BLaER1 treated with 17β-estradiol and CSF1 and Interleukin-3, amounts not matched to agents 10 nM and 100 nM (cell line): ENCODE measurements around the gene D2HGDH.
"Not testable (repeated sequence)": the region's sequence is repeated elsewhere in the genome, so short reads cannot be mapped to it uniquely, and the experiment has no call there.

Experiments
- H3K27ac ChIP-seq, 11 experiments: shearing (Covaris generic); formaldehyde crosslinking; 2 replicates each; pipeline ENCODE4 v1.8.1; 2022
- H3K27me3 ChIP-seq, 11 experiments: shearing (Covaris generic); formaldehyde crosslinking; 2 replicates each; pipeline ENCODE4 v1.8.1; 2022
- H3K36me3 ChIP-seq, 11 experiments: shearing (Covaris generic); formaldehyde crosslinking; 2 replicates each; pipeline ENCODE4 v1.8.1; 2022
- H3K4me1 ChIP-seq, 10 experiments: shearing (Covaris generic); formaldehyde crosslinking; 2 replicates each; pipeline ENCODE4 v1.8.1; 2022
- H3K4me2 ChIP-seq, 11 experiments: shearing (Covaris generic); formaldehyde crosslinking; 2 replicates each; pipeline ENCODE4 v1.8.1; 2022
- H3K4me3 ChIP-seq, 10 experiments: shearing (Covaris generic); formaldehyde crosslinking; 2 replicates each; pipeline ENCODE4 v1.8.1; 2022
- H3K9ac ChIP-seq, 11 experiments: shearing (Covaris generic); formaldehyde crosslinking; 2 replicates each; pipeline ENCODE4 v1.8.1; 2022
- H3K9me3 ChIP-seq, 11 experiments: shearing (Covaris generic); formaldehyde crosslinking; replicated peaks in 1 of 11; 2 replicates each; pipeline ENCODE4 v1.8.1; 2022
- H4K20me1 ChIP-seq, 11 experiments: shearing (Covaris generic); formaldehyde crosslinking; 2 replicates each; pipeline ENCODE4 v1.8.1; 2022
- Cebpa-rat ChIP-seq, 11 experiments: shearing (Covaris generic); IDR thresholded peaks; 2 replicates each; pipeline ENCODE4 v1.8.1; 2022

D2HGDH gene

GRCh38 chr2:241774419-241775222 is 40.2 kb downstream of the D2HGDH start:
- Histone ChIP-seq H4K20me1 (no peaks in the 10 kb centered on the region), H3K27me3 (peaks cover 0 to 11% (median 0%) of the 10 kb centered on the region in 11 experiments; a peak in 2 of 22 replicates), H3K9ac (peak overlapping the region in 10 of 11 experiments; percentile 23 to 80 (median 52); a peak in 18 of 22 replicates), H3K4me1 (peaks cover 63 to 87% (median 82%) of the 10 kb centered on the region in 10 experiments), H3K9me3 (peaks cover 0 to 7% (median under 1%) of the 10 kb centered on the region in 11 experiments; a peak in 5 of 22 replicates), H3K4me3 (no peak overlapping the region), H3K36me3 (no peaks in the 10 kb centered on the region), H3K4me2 (peak overlapping the region; percentile 36 to 94 (median 88)), H3K27ac (peak overlapping the region in 9 of 11 experiments; percentile 20 to 91 (median 85); a peak in 17 of 22 replicates)
- TF ChIP-seq Cebpa-rat (IDR thresholded peaks at IDR 0.05) = no peak

GRCh38 chr2:241775223-241776177 is 41.1 kb downstream of the D2HGDH start:
- no peak for TF ChIP-seq Cebpa-rat (IDR thresholded peaks at IDR 0.05)
- Histone ChIP-seq H3K36me3 (peaks cover 0 to under 1% (median 0%) of the 10 kb centered on the region in 11 experiments; a peak in 2 of 22 replicates), H3K4me3 (no peak overlapping the region), H3K9me3 (peaks cover 4 to 16% (median 9%) of the 10 kb centered on the region in 11 experiments), H3K4me1 (peaks cover 55 to 78% (median 73%) of the 10 kb centered on the region in 10 experiments), H3K9ac (peak overlapping the region in 4 of 11 experiments; percentile 8 to 77 (median 32); a peak in 1 of 22 replicates), H3K27ac (peak overlapping the region in 7 of 11 experiments; percentile 16 to 91 (median 69); a peak in 8 of 22 replicates), H4K20me1 (no peaks in the 10 kb centered on the region), H3K4me2 (peak overlapping the region; percentile 24 to 94 (median 88)), H3K27me3 (peaks cover 0 to 11% (median 0%) of the 10 kb centered on the region in 11 experiments; a peak in 2 of 22 replicates)

DNA sequence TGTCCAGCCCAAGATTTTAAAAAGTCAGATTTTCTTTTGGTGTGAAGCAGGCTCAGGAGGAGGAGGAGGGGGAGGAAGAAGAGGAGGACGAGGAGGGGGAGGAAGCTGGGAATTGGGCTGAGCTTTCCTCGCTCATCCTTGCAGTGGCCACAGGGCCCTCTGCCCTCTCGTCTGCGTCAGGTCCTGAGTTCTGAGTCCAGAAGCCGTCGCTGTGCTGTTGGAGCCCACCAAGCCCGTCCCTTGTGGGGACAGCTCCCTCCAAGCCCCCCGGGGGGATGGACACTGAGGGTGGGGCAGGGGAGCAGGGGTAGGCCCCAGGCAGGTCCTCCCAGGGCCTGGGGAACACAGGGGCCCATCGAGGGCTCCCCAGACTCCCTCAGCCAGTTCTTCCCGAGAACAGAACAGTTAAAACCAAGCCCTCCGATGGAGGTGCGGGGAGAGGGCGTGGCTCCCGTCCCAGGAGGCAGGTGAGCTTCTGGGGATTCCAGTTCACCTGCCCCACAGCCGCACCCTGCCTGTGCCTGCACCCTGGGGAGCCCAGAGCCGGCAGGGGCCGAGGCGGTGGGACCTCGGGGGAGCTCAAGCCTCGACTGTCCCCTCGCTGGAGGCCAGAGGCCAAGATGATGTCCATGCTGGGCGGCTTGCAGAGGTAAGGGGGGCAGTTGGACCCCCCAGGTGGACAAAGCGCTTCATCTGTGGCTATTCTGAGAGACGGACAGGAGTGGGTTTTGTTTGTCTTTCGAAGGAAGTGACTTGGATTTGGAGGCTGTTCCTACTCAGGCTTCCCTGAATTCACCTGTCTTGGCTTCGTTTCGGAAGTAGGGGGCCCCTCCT is 42.1 kb downstream of the D2HGDH start, which contains the start of gene GAL3ST2:
GAL3ST2 (plus strand) TSS at position 487 of the 834 bp plus-strand sequence; CDS start at position 621, 134 bp downstream.
- peaks cover 0 to 4% (median 0%) of the 10 kb centered on the region in 11 experiments; a peak in 2 of 22 replicates for H3K36me3 ChIP-seq
- TF ChIP-seq Cebpa-rat (IDR thresholded peaks at IDR 0.05) = no peak

GRCh38 chr2:241777170-241777685 is 42.8 kb downstream of the D2HGDH start:
- Histone ChIP-seq H4K20me1 (no peaks in the 10 kb centered on the region), H3K4me2 (peak overlapping the region; percentile 12 to 59 (median 50); a peak in 20 of 22 replicates), H3K4me3 (no peak overlapping the region), H3K27me3 (peaks cover 0 to 11% (median 0%) of the 10 kb centered on the region in 11 experiments; a peak in 2 of 22 replicates), H3K27ac (peak overlapping the region in 2 of 11 experiments; percentile 9 to 34; a peak in 4 of 22 replicates), H3K9ac (peak overlapping the region in 3 of 11 experiments; percentile 43 to 50 (median 46); a peak in 5 of 22 replicates), H3K4me1 (peaks cover 37 to 61% (median 56%) of the 10 kb centered on the region in 10 experiments), H3K9me3 (peaks cover 21 to 34% (median 25%) of the 10 kb centered on the region in 11 experiments), H3K36me3 (peaks cover 0 to 4% (median 0%) of the 10 kb centered on the region in 11 experiments; a peak in 3 of 22 replicates)
- no peak for TF ChIP-seq Cebpa-rat (IDR thresholded peaks at IDR 0.05)

More for the DNA sequence above, 42.1 kb downstream of the D2HGDH start, which contains the start of gene GAL3ST2:
- Histone ChIP-seq H3K4me2 (peak within 1 kb of the TSS; percentile 12 to 94 (median 81)), H3K4me3 (no peak within 1 kb of the TSS), H3K9ac (peak within 1 kb of the TSS in 4 of 11 experiments; percentile 8 to 50 (median 44); a peak in 5 of 22 replicates), H3K9me3 (peaks cover 14 to 27% (median 18%) of the 10 kb centered on the region in 11 experiments), H3K27ac (peak within 1 kb of the TSS in 5 of 11 experiments; percentile 2 to 91 (median 34); a peak in 4 of 22 replicates), H3K4me1 (peaks cover 44 to 68% (median 62%) of the 10 kb centered on the region in 10 experiments), H3K27me3 (peaks cover 0 to 11% (median 0%) of the 10 kb centered on the region in 11 experiments; a peak in 2 of 22 replicates), H4K20me1 (no peaks in the 10 kb centered on the region)

DNA sequence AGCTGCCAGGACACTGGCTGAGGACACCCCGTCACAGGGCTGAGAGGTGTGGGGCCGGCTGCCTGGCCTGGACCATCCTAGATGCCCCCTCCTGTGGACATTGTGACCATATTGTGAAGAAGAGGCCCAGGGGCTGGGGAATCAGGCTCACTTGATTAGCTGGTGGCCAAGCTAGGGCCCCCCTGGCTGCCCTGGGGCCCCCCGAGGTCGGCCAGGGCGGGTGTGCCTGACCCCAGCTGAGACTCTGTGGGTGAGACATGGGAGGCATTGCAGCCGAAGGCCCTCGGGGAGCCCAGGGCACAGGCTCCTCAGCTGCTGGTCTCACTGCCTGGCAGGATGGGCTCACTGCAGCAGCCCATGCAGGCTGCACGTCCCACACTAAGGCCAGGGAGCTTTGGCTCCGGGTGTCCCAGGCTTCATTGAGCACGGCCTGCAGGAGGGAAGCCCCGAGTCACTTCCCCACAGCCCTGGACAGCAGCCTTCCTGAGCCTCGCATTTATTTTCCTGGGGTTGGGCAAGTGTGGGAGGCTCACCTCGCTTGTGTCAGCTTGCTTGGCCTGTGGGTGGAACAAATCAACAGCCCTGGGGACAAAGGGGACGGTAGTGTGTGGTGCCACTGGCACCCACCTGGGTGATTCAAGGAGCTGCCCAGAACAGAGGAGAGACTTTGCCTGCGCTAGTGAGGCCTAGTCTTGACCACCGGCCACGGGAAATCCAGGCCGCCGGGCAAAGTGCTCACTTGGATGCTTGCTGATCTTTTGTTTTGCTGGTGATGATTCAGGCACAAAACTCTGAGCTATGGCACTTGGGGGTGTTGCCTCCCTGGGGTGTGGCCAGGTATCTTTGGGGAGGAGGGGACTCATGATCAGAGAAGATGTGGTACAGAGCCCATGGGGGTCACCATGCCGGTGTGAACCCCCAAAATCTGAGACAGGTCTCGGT is 43.5 kb downstream of the D2HGDH start:
- Histone ChIP-seq H3K9ac (peak overlapping the region in 4 of 11 experiments; percentile 32 to 50 (median 44); a peak in 7 of 22 replicates), H3K4me3 (no peak overlapping the region), H4K20me1 (no peaks in the 10 kb centered on the region), H3K36me3 (peaks cover 0 to 7% (median 0%) of the 10 kb centered on the region in 11 experiments; a peak in 3 of 22 replicates), H3K27me3 (peaks cover 0 to 6% (median 0%) of the 10 kb centered on the region in 11 experiments; a peak in 1 of 22 replicates), H3K27ac (peak overlapping the region in 4 of 11 experiments; percentile 2 to 43 (median 22); a peak in 4 of 22 replicates), H3K9me3 (peaks cover 28 to 41% (median 32%) of the 10 kb centered on the region in 11 experiments), H3K4me1 (peaks cover 30 to 54% (median 48%) of the 10 kb centered on the region in 10 experiments), H3K4me2 (peak overlapping the region; percentile 12 to 59 (median 50); a peak in 21 of 22 replicates)
- no peak for TF ChIP-seq Cebpa-rat (IDR thresholded peaks at IDR 0.05)

- H3K27me3 ChIP-seq = no peaks in the 10 kb centered on the region
- no peak overlapping the region for H3K9ac ChIP-seq
- H3K9me3 ChIP-seq = peaks cover 31 to 50% (median 43%) of the 10 kb centered on the region in 11 experiments
- H3K4me1 ChIP-seq = peaks cover 9 to 23% (median 18%) of the 10 kb centered on the region in 10 experiments; a peak in 19 of 20 replicates
- H3K27ac ChIP-seq = no peak overlapping the region
- no peaks in the 10 kb centered on the region for H4K20me1 ChIP-seq
- TF ChIP-seq Cebpa-rat (IDR thresholded peaks at IDR 0.05) = no peak
- H3K36me3 ChIP-seq = peaks cover 0 to 7% (median 0%) of the 10 kb centered on the region in 11 experiments; a peak in 3 of 22 replicates
- H3K4me3 ChIP-seq = no peak overlapping the region
- H3K4me2 ChIP-seq = no peak overlapping the region
Measured at GRCh38 chr2:241780939-241781569, 46.6 kb downstream of the D2HGDH start.

DNA sequence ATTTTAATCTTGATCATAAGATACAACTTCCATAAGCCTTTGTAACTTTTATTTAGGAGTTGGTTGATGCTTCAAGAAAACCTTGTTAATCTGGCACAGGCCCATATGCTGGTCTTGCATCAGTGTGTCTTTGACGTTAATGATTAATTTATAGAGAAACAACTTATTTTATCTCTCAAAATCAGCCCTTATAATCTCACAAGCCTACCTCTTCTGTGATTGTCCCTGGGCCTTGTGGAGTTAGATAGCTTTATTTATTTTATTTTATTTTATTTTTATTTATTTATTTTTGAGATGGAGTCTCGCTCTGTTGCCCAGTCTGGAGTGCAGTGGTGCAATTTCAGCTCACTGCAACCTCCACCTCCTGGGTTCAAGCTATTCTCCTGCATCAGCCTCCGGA is 47.6 kb downstream of the D2HGDH start:
- peaks cover 9 to 17% (median 13%) of the 10 kb centered on the region in 10 experiments; a peak in 19 of 20 replicates for H3K4me1 ChIP-seq
- not testable (repeated sequence) for H3K36me3 ChIP-seq, H3K27ac ChIP-seq, H4K20me1 ChIP-seq, H3K27me3 ChIP-seq, H3K4me2 ChIP-seq, H3K4me3 ChIP-seq, H3K9ac ChIP-seq
- H3K9me3 ChIP-seq = peaks cover 31 to 50% (median 43%) of the 10 kb centered on the region in 11 experiments
